T-helper 1 cell (primary cell): Measurements from ENCODE around the gene KLK1.
"Not testable (repeated sequence)": the region's sequence is repeated elsewhere in the genome, so short reads cannot be mapped to it uniquely, and the experiment has no call there.

Source experiments
- DNase-seq, 5 donors: peaks; one replicate each; pipeline ENCODE4 v3.0.0-alpha.2; 2012 to 2020

The KLK1 gene

DNA sequence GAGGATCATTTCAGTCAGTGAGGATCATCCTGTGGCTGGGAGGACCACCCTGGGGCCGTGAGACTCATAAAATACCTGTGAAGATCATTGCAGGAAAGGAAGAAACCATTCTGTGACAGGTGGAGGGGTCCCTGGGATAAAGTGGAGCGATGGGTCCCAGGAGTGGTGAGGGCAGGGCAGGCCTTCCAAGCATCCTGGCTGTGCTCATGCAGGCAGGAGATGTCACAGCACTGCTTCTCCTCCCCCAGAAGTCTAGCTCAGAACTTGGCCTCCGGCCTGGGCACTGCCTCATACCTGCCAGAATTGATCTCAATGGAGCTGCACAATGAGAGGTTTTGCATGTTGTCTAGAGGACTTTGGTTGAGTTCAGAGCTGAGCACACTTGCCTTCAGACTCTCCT is 11.1 kb downstream of the KLK1 start:
- DNase-seq: no peak

DNA sequence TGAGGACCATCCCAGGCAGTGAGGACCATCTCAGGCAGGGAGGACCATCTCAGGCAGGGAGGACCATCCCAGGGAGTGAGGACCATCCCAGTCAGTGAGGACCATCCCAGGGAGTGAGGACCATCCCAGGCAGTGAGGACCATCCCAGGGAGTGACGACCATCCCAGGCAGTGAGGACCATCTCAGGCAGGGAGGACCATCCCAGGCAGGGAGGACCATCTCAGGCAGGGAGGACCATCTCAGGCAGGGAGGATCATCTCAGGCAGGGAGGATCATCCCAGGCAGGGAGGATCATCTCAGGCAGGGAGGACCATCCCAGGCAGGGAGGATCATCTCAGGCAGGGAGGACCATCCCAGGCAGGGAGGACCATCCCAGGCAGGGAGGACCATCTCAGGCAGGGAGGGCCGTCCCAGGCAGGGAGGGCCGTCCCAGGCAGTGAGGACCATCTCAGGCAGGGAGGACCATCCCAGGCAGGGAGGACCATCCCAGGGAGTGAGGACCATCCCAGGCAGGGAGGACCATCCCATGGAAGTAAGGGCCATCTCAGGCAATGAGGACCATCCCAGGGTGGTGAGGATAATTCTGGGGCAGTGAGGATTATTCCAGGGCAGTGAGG is 11.9 kb downstream of the KLK1 start:
- DNase-seq: not testable (repeated sequence)

DNA sequence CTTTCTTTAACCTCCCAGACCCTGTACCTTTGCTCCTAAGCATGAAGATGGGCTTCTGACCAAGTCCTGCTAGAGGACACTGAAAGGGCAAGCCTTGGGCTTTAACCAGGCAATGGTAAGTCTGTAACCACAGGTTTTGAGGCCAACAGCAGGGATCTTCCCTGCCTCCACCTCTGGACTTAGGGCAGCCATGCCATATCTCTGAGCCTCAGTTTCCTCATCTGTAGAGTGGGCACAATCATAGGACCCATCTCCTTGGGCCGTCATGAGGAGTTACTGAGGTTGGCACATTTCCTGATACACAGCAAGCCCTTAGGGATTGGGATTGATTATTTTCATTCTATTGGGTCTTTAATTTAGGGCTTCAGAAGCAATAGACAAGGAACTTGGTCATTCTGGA is 14.7 kb downstream of the KLK1 start:
- DNase-seq: no peak

DNA sequence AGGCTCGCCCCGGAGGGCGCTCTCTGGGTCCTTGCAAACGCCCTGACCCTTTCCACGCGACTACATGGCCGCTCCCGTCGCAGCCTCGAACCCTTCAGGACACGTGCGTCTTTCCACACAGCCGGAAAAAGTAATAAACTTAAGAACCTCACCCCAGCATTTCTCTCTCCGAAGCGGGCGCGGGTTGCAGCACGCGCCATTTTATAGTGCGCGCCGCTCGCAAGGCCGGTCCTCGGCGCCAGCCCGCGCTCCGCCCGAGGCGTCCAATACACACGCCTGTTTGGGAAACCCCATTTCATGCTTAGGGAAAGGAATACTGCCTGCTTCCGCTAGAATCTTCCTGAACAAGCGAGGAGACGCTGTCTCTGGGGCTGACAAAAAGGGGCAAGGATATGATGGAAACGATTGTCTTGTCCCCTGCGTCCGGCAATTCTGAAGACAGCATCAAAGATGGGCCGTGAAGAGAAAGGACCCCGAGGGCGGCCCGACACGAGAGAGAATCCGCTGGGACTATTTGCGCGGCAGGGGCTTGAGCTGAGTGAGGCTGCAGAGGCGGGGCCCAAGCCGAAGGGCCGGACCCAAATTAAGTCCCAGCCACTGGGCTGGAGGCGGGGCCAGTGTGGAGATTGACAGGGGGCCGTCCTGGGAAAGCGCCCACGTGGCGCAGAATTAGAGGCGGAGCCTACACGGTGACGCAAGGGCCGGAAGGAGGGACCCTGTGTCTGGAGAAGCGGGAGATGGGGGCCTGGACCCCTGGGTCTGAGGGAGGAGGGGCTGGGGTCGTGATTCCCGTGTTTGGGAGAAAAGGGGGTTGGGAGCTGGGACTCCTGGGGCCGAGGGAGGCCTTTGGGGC is 18.9 kb downstream of the KLK1 start:
- DNase-seq: peak; percentile 94 to 98 (median 95)

DNA sequence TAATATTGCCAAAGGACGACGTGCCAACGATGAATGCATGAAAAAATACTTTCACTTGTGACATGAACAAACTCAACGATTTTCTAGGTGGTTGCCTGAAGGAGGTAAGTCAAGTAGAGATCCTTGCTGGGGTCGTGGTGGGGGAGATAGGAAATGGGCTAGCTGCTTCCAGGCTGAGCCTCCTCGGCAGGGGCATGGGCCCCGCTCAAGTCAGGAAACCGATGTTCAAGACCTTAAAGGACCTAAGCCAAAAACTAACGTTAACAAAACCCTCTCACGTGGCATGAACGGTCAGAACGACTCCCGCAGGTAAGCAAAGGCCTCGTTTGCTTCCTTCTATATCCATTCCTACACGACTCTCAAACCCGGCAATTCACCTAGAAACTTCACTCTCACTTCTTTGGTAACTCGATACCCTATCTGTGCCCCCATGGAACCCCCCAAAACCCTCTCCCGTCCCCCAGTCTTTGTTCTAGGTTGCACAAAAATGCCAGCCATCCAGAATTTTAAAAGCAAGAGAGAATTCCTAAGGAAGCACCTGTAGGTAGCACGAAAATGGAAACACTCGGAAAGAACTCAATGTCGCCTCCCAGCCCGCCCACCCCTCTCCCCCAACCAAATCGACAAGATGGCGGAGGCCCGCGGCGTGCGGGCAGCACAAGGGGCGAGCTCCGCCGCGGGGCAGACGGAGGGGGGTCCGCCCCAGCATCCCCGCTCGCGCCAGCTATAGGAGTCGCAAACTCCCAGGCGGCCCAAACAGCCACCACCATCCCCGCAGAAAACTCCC is 19.8 kb downstream of the KLK1 start:
- DNase-seq: peak in 2 of 5 donors; percentile 18

DNA sequence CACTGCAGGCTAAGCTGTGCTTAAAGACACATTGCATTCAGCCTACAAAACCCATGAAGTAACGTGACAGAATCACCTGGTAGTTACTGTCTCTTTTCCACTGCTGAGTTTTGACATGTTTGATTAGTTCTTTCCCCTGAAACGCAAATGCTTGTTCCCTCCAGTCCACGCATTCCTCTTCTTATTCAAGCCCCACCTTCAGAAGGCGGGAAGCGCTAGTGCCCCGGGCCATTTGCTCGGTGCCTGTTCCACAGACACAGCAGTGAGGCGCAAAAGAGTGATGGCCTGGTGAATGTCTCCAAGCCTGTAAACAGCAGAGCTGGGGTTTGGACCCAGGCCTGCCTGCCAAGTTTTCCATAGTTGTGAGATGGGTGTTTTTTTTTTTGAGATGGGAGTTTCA is 22.5 kb downstream of the KLK1 start:
- DNase-seq: no peak

DNA sequence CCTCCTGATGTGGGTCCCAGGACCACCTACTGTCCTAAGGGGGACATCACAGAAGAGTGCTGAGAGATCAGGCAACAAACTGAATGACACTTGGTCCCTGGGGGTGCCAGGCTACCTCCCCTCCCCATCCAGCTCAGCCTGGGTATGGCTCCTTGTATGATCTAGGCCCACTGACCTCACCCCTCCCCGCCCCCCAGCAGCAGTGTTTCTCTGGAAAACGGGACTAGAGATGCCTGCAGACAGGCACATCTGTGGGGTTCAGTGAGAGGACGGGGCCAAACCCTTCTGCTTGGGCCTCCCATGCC is 24.1 kb downstream of the KLK1 start:
- no peak for DNase-seq

DNA sequence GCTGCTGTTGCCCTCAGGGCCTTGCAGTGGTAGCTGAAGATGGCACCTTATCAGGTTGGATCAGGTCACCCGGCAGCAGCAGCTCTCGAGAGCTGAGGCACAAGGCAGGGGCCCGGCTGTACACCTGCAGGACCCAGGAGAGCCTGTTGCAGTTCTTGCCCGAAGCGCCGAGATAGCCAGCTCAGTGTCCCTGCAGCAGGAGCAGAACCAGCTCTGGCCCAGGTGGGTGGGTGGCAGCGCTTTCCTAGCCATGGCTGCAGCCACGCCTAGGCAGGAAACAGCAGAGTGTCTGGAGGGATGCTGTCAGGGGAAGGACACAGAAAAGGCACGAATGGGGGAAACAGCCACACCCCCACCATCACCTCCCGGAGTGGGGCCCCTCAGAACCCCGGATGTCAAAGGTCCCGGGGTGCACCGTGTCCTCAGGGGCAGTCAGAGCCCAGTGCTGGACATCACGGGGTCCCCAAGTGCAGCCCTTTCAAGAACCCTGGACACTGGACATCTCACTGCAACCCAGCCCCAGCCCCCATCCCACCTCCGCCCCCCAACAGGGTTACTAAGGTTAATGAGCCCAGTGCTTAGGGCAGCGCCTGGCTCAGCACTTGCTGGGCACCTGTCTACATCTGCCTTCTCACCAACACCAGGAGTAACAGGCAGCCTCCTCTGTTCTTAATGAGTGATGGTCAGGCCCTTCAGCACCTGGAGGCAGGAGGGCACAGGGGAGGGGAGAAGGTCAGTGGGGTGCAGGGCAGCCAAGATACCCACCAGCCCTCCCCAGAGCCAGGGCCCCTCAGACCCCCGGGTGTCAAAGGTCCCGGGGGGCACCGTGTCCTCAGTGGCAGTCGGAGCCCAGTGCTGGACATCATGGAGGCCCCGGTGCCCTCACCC is 24.7 kb downstream of the KLK1 start:
- no peak for DNase-seq

DNA sequence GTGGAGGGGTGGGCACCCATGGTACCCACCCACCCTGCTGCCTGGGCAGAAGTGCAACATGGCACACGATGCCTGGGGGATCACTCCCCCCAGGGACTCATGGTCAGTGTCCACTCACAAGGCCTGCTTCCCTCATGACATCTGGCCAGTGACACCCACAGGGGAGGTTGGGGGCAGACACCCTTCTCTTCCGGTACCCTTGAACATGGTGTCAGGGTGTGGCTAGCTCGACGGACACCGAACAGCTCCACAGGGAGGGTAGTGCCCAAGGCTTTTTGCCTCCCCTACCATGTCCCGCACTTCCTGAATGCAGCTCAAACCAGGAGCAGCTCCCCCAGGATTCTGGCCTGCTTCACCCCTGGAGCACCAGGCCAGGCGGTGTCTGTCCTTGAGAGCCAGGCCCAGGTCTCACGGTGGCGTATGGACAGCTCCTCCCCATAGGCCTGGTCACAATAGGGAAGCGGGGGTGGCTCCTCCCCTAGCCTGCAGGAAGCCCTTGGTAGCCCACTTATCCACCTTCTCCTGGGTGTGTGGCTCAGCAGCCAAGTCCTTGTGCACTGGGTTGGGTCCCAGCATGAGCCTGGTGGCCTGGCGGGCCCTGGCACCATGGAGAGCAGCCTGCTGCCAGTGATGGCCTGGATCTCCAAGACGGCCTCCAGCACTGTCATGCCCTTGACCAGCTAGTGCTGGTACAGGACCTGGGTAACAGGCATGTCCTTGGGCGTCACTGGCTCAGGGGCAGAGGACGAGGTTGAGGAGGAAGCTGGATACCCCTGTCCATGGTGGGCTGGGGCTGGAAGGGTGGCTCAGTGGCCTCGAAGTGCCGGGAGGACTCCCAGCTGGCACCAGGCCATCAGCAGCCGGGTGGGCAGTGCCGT is 25.6 kb downstream of the KLK1 start:
- DNase-seq: no peak

DNA sequence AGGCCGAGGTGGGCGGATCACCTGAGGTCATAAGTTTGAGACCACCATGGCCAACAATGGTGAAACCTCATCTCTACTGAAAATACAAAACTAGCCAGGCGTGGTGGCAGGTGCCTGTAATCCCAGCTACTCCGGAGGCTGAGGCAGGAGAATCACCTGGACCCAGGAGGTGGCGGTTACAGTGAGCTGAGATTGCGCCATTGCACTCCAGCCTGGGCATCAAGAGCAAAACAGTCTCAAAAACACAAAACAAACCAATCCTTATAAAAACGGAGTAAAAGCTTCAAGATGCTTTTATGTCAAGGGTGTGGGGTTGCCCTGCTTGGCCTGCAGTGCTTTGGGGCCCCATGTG is 26.2 kb downstream of the KLK1 start:
- DNase-seq: no peak

DNA sequence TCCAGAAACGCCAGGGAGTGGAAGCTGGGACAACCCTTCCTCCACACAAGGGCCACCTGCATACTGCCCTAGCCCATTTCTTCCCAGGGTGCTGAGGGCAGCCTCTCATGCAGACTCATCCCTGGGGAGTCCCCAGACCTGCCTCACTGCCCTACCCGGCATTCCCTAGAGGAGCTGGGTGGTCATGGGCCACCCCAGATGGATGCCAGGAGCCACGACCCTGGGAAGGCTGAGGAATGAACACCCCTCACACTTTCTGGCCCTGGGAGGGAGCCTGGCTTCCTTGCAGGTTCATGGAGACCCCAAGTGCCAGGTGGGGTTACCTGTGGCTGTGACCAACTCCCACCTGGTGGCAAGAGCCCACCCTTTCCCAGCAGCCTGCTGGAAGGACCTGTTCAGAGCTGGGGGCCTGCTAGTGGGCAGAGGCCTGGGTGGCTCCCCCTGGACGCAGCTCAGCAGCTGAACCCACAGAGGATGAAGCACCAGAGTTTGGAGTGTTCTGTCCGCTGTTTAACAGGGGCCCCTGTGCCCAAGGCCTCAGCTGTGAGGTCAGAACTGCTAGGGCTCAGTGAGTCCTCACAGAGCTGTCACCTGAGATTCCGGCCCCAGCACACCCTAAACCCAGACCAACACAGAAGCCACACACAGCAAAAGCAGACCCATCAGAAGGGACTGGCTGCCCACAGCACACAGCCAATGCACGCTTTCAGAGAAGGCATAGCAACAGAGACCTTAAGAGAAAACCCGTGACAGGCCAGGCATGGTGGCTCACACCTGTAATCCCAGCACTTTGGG is 26.8 kb downstream of the KLK1 start:
- DNase-seq: no peak

DNA sequence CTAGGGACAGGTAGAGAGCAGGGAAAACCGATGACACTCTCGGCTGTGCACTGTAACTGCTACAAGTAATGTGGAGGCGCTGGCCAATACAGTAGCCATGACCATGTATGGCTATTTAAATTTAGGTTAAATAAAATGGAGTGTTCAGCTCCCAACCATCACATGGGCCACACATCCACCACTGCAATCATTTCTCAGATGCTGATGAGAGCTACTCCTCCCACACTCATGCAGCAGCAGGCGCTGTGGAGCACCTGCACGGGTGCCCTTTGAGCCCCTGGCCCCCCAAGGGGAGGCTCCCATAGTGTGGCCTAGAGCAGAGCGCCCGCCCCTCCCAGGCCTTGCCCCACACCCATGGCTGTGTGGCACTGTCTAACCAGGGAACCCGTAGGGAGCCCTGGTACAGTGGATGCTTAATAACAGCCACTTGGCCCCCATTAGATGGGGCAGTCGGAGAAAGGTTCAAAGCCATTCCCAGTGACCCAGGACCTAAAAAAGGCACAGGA is 27.4 kb downstream of the KLK1 start:
- DNase-seq: no peak

DNA sequence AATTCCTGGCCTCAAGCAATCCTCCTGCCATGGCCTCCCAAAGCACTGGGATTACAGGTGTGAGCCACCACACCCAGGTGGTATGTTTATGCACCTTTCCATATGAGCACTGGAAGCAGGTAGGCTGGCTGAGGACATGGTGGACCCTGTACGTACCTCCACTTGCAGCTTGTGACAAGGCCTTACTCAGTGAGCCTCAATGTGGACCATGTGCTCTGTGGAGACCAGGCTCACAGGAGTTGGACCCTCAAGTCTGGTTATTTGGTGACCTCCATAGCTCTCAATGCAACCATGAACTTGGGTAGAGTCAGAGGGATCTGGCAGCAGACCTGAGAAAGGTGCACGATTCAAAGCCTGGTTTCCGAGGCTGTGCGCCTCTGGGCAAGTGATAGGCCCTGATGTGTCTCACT is 27.9 kb downstream of the KLK1 start:
- no peak for DNase-seq

DNA sequence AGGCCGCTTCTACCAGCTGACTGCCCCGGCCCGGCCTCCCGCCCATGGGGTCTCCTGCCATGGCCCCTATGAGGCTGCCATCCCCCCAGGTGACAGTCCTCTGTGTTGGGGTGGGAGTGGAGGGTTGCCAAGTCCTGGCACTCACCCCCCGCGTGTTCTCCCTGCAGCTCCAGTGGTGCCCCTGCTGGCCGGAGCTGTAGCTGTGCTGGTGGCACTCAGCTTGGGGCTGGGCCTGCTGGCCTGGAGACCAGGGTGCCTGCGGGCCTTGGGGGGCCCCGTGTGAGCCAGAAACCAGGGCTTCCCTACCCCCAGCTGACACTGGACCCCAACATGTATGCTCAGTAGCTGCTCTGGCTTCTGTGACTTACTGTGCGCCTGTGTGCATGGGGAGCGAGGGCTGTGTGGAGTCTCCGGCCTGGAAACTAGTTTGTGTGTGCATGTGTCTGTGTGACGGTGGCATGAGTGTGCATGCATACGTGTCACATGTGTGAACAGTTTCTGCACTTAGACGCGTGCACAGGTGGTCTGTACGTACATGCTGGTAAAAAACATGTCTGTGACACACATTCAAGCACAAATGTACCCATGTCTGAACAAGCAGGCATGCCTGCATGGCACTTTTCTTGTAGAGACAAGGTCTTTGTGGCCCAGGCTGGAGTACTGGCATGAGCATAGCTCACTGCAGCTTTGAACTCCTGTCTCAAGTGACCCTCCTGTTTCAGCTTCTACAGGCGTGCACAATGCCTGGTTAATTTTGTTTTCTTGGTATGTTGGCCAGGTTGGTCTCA is 28.5 kb downstream of the KLK1 start:
- no peak for DNase-seq

DNA sequence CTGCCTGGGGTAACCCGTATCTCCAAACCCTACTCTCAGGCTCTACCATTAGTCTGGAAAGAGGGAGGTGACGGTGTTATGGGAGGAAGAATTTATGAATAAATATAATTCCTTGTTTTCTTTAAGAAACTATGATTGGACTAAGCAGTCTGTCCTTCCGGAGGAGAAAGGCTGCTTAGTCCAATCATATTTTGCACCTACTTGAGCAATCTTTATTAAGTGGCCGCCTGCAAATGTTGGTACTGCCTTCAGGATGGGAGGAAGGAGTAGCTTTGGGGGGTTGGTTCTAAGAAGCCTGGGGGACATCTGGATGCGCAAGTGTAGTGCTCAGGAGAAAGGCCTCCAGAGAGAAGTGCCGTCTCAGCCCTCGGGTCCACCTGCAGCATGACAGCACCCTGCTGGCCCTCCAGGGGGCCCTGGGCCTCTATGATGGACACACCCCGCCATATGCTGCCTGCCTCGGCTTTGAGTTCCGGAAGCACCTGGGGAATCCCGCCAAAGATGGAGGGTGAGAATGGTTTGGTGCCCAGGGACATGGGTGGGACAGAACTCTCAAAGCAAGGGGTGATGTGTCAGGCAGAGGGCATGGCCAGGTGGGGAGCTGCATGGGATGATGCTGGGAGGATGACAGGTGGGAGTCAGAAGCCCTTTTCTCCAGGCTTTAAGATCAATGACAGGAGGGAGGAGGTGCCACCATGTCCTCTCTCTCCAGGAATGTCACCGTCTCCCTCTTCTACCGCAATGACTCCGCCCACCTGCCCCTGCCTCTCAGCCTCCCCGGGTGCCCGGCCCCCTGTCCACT is 29.3 kb downstream of the KLK1 start:
- DNase-seq: no peak

DNA sequence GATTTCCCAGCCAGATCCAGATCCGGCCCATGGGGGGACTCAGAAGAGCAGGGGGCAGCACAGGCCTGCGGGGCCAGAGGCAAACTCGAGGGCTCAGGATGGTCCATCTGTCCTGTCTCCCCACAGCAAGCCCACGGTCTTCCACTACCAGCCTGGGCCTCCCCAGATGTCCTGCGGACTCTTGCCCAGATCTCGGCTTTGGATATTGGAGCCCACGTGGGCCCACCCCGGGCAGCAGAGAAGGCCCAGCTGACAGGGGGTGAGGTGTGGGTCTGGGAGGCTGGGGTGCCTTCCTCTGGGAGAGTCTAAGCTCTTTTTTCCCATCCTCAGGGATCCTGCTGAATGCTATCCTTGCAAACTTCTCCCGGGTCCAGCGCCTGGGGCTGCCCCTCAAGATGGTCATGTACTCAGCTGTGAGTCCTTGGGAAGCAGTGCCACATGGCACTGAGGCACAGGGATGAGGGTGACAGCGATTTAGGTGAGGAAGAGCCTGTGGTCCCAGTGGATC is 30.0 kb downstream of the KLK1 start:
- DNase-seq: no peak

DNA sequence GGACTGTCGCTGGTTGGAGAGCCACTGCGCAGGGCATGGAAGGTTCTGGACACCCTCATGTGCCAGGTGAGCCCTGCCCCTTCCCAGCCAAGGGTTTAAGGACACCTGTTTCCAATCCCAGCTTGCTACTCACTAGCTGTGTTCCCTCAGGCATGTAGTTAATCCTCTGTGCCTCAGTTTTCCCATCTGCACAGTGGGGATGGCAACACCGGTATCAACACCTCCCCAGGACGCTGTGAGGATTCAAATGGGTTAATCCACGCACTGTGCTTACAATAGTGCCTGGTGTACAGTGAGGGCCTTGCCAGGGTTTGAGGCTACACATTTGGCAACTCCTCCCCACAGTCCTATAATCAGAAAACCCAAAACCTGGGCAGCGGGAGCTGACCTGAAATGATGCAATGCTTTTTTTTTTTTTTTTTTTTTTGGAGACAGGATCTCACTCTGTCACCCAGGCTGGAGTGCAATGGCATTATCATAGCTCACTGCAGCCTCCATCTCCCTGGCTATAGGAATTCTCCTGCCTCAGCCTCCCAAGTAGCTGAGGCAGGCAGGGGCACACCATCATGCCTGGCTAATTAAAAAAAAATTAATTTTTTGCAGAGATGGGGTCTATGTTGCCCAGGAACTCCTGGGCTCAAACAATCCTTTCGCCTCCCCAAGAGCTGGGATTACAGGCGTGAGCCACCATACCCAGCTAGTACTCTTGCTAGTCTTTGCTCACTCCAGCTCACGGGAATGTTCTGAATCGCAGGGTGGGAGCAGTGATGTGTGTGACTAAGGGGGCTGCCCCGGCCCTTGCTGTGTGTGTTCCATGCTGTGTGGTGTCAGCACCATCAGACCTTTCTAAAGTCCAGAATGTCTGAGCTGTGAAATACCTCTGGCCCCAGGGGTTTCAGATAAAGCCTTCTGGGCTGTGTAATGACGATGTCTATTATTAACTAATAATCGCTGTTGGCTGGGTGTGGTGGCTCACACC is 31.0 kb downstream of the KLK1 start:
- DNase-seq: no peak
